HG03565 (cell line): Measurements from ENCODE around the gene GLS.
"Not testable (repeated sequence)": the region's sequence is repeated elsewhere in the genome, so short reads cannot be mapped to it uniquely, and the experiment has no call there.

ENCODE experiments used
- ATAC-seq: cut with Tn5 transposase; IDR thresholded peaks from one replicate; pipeline ENCODE4 v1.9.1; 2021; ENCODE audit warnings: mild to moderate bottlenecking, moderate library complexity; ENCODE audit not compliant: unreplicated experiment

Gene GLS

DNA sequence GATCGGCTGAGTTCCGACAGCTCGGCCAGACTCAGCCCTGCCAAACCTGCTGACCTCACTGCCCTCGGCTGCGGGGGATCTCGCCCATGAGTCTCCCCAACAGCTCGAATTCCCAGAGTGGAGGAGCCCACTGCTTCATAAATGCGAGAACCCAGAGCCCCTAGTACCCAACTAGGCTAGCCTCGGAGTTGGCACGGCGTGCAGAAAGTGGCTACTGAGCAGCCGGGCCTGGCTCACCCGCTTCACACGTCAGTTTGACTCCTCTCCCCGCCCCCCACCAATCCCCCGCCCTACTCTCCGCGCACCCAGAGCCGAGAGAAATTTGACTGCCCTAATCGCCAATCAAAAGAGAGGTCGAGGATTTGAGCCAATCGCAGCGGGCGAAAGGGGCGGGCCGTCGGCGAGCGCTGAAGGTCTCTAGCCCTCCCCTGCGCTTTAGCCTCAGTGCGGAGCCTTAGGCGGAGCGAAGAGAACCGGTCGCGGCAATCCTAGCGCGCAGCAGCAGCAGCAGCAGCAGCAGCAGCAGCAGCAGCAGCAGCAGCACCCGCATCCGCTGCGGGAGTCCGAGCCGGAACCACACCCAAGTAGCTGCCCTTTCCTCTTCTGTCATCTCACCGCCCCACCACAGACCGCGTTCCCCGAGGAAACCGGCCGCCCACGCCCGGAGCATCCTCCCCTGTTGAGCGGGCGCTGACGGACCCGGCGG lies at the start of gene GLS:
Gene GLS, plus strand, starts transcription at position 444 of the 706 bp plus-strand sequence. CDS start 264 bp downstream, outside the sequence.
- peak; percentile 58 for ATAC-seq

- no peak for ATAC-seq
Measured at GRCh38 chr2:190831941-190832340, 48.7 kb upstream of the GLS start.

- ATAC-seq: no peak
Measured at GRCh38 chr2:190834890-190835208, 45.8 kb upstream of the GLS start.

GRCh38 chr2:190835303-190835930 lies 45.2 kb upstream of the GLS start:
- ATAC-seq: no peak

DNA sequence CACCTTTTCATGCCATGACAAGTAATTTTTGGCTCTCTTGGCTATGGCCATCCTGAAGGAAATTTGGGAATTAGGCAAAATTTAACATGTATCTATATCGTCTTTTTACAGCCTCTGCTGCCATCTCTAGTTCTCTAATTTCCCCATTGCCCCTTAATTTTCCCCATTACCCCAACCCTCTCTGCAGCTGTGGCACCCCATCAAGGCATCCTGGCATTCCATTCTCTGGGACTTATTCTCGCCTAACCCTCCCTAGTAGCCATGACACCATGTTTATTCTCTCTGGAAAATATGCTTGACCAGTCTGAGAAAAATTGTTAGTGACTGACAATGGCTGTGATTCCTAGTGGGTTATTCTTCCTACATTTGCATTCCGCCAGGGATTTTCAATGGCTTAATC lies 43.9 kb upstream of the GLS start:
- ATAC-seq: no peak

GRCh38 chr2:190837420-190837819 lies 43.2 kb upstream of the GLS start:
- no peak for ATAC-seq

GRCh38 chr2:190837952-190838361 lies 42.7 kb upstream of the GLS start:
- no peak for ATAC-seq

- ATAC-seq: no peak
Measured at GRCh38 chr2:190838492-190838910, 42.1 kb upstream of the GLS start.

DNA sequence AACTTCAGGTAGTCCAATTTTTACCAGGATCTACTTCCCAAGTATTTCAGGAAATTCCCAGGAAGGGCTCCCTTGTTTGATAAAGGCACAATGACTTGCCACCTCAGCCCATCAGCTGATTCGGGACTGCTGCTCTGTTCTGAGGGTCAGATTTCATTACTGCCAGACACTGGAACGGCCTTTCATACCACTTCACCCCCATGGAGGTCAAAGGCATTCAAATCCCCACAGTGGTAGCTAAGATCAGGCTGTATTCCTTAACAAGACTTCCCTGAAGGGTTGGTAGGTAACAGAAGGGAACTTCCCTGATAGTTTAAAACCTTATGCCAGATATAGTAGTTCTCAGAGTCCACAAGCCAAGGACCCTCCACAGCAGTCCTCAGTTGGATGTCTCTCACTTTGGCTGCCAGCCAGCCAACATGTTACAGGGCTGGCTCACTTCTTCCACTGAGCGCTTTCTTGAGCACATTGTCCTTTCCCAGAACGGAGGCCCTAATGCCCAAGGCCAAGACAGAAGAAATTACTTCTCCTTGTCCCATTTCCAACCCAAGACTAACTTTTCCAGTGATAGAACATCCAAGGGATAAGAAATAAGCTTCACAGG lies 40.0 kb upstream of the GLS start:
- no peak for ATAC-seq

- no peak for ATAC-seq
Measured at GRCh38 chr2:190841707-190842505, 38.7 kb upstream of the GLS start.

GRCh38 chr2:190842606-190843104 lies 38.0 kb upstream of the GLS start:
- ATAC-seq: no peak

DNA sequence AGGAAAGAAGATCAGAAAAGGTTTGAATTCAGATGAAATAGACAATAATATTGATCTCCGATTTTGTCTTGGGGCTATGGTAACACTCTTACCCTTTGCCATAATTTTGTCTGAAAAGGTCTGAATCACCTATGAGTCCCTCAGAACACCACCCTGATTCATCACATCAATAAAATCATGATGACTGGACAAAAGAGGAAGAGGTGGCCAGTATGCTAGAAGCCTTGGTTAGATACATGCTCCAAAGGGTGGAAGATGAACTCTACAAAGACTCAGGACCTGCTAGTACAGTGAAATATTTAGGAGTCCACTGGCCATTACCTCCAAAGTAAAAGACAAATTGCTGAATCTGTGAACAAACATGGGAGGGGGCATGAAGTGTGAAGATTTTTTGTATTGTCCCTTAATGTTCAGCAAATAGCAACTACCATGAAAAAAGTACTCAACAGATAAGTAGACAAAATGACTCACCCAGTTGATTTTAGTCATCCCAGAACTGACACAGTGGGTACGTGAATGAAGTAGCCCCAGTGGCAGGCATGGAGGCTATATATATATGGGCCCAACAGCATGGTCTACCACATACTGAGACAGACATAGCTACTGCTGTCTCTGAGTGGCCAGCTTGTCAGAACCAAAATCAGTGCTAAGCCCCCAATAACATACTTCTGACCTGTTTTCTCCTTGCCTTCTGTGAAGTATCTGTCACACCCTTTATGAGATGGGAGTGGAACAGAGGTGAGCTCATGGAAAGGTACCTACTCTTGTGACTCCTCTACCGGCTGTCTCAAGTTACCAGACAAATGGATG lies 36.5 kb upstream of the GLS start:
- ATAC-seq: peak; percentile 90

DNA sequence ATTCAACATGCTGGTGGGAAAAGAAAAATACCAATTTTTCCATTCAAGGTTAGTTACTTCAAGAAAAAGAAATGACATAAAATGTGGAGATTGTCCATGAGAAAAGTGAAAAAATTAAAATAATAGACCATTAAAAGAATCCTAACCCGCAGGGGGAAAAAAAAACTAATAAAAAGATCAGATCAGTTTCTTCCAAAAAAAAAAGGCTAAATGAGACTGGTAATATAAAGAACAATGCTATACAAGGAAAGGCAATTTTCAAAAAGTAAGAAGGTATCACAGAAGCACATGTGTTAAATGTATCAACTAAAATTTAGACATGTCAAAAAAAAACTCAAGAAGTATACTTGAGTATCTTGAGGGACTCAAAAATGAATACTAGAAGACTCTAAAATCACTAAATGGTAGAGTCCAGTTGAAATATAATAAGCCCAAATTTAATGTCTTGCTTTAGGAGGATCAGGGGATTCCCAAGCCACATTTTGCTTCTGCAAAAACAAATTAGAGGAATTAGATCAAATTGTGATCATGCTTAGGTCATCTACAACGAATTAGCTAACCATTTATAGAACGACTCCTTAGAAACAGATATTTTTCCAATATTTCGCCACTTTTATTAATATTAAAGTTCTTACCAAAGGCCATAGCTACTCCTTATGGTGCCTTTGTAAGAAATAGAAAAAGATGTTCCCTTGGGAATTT lies 35.8 kb upstream of the GLS start:
- no peak for ATAC-seq

GRCh38 chr2:190846746-190847145 lies 33.9 kb upstream of the GLS start:
- no peak for ATAC-seq

GRCh38 chr2:190847504-190848081 lies 33.0 kb upstream of the GLS start:
- no peak for ATAC-seq

DNA sequence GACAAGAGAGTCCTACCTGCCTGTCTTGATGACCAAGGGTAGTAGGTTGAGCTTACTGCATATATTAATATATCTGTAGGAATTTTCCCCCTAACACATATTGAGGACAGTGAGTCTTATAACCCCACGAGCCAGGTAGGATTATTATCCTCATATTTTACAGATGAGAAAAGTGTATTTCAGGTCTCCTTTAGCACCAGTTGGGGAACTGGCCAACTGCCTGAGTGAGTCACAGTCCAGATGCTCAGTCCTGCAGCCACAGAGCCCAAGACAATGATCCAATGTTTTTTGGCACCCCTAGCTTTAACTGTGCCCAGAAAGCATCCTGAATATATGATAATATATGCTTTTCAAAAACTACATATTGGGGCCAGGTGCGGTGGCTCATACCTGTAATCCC lies 30.8 kb upstream of the GLS start:
- ATAC-seq: no peak

DNA sequence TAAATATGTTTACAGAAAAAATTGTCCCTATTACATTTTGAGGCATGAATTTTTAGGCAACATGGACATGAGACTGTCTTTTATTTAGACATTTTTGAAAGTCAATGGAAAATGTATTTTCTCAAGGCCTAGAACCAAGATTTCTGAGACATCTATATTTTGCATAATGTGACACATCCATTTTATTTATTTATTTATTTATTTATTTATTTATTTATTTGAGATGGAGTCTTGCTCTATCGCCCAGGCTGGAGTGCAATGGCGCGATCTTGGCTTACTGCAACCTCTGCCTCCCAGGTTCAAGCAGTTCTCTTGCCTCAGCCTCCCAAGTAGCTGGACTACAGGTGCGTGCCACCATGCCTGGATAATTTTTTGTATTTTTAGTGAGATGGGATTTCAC lies 27.6 kb upstream of the GLS start:
- not testable (repeated sequence) for ATAC-seq

GRCh38 chr2:190853531-190854383 lies 26.9 kb upstream of the GLS start:
- ATAC-seq: no peak

DNA sequence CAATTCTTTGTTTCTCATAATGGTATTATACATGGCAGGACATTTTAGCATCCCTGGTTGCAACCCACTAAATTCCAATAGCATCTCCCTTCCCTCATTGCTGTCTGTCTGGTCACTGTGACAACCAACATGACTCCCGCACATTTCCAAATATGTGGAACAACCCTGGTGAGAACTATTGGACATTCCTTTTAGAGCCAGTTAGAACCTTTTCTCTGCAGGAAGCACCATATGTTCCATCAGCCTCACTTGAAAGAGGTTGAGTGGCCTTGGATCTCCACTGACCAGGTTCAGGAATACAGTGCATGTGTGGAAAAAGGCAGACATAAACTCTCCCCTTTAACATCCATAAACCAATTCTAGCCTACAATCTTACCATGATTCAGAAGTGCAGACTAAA lies 25.9 kb upstream of the GLS start:
- ATAC-seq: no peak
